Limb (tissue), 2 donors: ENCODE data around the gene BMP4.
"Not testable (repeated sequence)": the region's sequence is repeated elsewhere in the genome, so short reads cannot be mapped to it uniquely, and the experiment has no call there.

Experiments used
- DNase-seq, 2 donors: peaks; one replicate each; pipeline ENCODE4 v3.0.0-alpha.2; 2016; ENCODE audit errors: extremely low spot score in 2 of 2

BMP4 gene

DNA sequence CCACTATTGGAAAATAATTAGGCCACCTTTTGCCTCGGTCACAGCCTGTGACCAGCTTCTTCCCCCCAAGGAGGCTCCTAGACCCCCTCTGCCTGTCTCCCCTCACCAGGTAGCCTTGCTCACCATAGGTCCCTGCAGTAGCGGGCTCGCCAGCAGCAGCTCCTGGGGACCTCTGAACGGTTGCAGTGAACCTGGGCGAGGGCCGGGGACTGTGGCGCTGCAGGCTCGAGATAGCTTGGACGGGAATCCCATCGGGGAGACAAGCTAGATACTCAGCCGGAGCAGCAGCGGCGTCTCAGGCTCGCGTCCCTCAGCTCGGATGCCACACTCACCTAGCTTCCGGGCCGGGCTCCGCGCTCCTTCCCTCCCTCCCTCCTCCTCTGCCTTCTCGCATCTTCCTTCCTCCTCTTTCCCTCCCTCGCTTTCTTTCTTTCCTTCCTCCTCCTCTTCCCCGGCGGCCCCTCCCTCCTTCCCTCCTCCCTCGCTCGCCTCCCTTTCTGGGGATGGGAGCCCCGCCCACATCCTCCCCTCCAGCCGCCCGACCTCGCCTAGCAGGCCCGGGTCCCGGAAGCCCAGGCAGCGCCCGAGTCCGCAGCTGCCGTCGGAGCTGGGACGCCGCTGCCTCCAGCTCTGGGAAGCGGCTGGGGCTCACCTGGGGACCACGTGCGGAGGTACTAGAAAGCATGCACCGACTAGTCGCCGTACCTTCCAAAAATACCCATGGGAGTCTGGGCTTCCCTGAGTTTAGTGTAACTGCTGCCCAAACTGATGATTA is at the start of gene BMP4:
BMP4 (minus strand) TSS at position 399 of the 775 bp plus-strand sequence. CDS start 4,603 bp downstream, outside the sequence.
- DNase-seq, result peak in 1 of 2 donors; percentile 82

DNA sequence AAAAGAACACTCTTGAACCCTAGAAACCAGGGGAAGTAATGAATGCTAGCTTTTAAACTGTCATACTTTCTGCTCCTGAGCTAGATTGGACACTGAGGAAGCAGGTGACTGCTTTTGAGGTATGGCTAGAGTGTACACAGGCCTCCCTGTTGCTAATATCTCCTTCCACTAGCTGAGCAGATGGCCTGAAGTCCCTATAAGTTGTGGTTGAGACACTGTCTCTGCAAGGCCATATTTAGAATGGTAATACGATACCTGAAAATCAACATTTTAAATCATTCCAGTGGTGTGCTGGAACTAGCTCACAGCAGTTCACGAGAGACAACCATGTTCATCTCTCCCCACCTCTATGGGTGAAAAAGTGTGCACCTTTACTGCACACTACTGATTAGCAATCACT is 46.4 kb upstream of the BMP4 start:
- DNase-seq, result no peak

- no peak for DNase-seq
Observed at GRCh38 chr14:54002653-54003052, 46.0 kb upstream of the BMP4 start.

GRCh38 chr14:54001189-54001878 is 44.7 kb upstream of the BMP4 start:
- no peak for DNase-seq

GRCh38 chr14:54000341-54000811 is 43.8 kb upstream of the BMP4 start:
- DNase-seq, result no peak

- DNase-seq, result no peak
Observed at GRCh38 chr14:53999061-53999488, 42.5 kb upstream of the BMP4 start.

GRCh38 chr14:53996041-53996440 is 39.4 kb upstream of the BMP4 start:
- DNase-seq, result no peak

DNA sequence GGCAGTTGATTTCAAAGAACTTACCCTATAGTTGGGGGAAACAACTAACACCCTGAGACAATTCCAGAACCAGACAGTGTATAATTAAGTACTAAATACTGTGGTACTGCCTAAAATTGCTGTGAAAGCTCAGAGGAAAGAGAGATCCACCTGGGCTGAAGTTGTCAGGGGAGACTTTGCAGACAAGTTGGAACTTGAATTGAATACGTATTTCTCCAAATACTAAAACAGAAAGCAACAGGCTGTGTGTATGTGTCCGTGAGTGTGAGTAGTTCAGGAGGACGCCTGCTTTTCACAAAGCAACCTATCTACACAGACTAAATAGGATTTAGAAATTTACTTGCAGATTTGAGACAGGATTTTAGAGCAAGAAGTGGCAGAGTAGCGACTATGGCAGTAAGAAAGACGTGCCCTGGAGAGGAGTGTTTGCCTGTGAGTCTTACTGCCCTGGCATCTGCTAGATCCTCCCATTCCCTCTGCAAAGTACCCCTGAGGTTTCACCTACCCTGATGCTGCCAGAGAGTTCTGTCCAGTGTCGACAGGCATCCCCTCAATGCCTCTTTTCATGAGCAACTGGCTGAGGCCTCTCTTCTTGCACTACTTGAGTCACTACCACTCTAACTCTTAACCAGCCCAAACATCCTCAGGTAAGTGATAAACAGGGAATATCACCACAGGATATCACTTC is 37.4 kb upstream of the BMP4 start:
- DNase-seq, result no peak

GRCh38 chr14:53990978-53991377 is 34.4 kb upstream of the BMP4 start:
- no peak for DNase-seq

GRCh38 chr14:53986718-53987117 is 30.1 kb upstream of the BMP4 start:
- DNase-seq, result not testable (repeated sequence)

DNA sequence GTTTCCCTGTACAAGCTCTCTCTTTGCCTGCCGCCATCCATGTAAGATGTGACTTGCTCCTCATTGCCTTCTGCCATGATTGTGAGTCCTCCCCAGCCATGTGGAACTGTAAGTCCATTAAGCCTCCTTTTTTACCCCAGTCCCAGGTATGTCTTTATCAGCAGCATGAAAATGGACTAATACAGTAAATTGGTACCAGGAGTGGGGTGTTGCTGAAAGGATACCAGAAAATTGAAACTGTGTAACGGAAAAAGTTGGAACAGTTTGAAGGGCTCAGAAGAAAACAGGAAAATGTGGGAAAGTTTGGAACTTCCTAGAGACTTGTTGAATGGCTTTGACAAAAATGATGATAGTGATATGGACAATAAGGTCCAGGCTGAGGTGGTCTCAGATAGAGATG is 28.3 kb upstream of the BMP4 start:
- not testable (repeated sequence) for DNase-seq

DNA sequence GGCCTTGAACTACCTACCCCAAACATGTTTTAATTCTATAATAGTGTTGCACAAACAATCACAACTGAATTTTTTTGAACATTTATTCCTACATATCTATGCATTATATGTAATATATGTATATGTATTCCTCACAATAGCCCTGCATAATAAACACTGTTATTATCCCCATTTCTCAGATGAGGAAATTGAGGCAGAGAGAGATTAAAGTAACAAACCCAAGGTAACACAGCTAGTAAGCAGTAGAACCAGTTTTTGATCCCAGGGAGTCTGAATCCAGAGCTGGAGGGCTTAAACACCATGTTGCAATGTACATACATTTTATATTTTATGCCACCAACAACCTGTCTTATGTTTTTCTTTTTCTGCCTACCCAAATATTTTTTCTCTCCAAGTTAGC is 26.5 kb upstream of the BMP4 start:
- no peak for DNase-seq

DNA sequence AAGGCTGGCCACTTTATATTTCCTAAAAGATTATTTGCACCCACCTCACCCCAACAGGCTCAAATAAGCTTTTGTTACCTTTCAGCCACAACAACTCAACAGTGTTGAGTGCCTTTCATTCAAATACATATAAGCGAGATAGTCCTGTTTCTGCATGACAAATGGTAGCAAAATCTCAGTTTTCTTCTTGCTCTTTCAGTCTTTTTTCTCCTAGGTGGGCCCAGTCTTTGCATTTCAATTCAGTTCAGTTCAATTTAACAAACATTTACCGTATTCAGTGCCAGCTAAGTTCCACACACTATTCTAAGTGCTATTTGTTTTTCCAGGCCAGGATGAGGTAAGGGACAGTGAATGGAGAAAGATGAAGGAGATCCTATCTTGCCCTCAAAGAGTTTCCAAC is 25.9 kb upstream of the BMP4 start:
- DNase-seq, result no peak

GRCh38 chr14:53979747-53980642 is 23.4 kb upstream of the BMP4 start:
- DNase-seq, result no peak

- peak in 1 of 2 donors; percentile 17 for DNase-seq
Observed at GRCh38 chr14:53979113-53979681, 22.6 kb upstream of the BMP4 start.

DNA sequence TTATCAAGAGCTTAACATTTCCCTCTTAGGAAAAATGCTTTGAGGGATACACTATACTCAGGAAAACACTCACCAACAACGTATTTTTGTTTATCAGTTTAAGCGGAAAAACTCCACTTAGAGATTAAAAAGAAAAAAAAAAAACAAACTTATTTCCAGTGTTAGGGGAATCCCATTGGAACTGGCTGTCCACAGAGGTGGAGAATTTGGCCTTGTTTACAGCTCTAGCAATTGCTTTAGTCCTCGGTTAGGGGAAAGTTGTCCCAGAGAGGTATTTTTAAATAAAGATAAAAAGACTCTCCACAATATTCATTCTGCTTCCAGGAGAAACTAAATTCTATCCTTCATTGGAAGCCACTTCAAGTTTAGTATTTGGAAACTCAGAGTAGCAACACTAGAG is 21.6 kb upstream of the BMP4 start:
- no peak for DNase-seq

- DNase-seq, result no peak
Observed at GRCh38 chr14:53975444-53975843, 18.8 kb upstream of the BMP4 start.

DNA sequence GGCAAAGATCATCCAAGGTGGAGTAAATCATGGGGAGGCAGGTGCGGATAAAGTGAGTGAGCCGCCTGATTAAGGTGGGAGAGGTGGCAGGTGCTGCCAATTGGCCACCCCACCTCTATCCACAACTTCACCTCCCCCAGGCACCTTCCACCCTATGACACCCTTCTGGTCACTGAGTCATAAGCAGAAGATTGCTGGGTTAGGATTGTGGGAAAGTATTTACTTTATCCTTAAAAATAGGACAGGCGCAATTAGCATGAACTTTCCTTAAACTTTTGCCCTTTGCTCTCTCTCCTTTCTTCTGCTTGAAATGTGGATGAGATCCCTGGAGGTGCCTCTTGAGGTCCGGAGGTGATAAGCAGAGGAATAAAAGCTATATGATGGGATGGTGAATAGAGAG is 14.9 kb upstream of the BMP4 start:
- DNase-seq, result no peak

- DNase-seq, result no peak
Observed at GRCh38 chr14:53969326-53969725, 12.7 kb upstream of the BMP4 start.

DNA sequence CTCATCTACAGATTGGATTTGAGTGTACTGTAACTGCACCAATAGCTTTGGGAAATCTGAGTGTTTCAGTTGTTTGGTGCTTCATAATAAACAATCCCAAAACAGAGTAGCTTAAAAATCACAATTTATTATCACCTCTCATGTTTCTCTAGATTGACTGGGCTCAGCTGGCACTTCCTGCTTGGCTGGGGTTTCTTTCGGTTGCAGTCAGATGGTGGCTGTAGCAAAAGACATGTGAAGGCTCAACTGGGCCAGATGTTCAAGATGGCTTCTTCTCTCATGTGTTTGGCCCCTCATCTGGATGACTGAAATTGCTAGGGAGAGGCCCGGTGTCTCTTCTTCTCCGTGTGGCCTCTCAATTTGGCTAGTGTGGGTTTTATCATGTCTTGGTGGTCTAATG is 12.1 kb upstream of the BMP4 start:
- no peak for DNase-seq

DNA sequence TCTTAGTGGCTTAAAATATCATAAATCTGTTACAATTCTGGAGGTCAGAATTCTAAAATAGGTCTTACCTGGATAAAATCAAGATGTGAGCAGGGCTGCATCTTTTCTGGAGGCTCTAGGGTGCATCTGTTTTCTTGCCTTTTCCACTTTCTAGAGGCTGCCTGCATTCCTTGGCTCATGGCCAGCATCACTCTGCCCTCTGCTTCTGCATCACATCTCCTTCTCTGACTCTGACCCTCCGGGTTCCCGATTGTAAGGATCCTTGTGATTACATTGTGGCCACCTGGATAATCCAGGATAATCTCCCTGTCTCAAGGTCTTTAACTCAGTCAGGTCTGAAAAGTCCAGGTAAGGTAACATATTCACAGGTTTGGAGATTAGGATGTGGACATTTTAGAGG is 11.0 kb upstream of the BMP4 start:
- no peak for DNase-seq
